GM12878 (cell line): ENCODE measurements around the gene CDKN2B-AS1. TPM values are rescaled to one million over a fixed set of nuclear protein-coding genes. Genes with fewer than 3 reads are reported as not detected.

ENCODE experiments used
- CREM ChIP-seq: IDR thresholded peaks from 2 replicates; pipeline ENCODE4 v1.6.1; 2014; ENCODE audit warnings: antibody characterized with exemption, low read depth
- FOS ChIP-seq: IDR thresholded peaks from 3 replicates; pipeline ENCODE4 v1.6.1; 2011; ENCODE audit warnings: borderline replicate concordance; ENCODE audit not compliant: insufficient read length; ENCODE audit errors: extremely low read depth
- HDAC2 ChIP-seq: fragments of 200-600 bp; sonication (generic); IDR thresholded peaks from 2 replicates; pipeline ENCODE4 v1.6.1; 2017
- KDM1A ChIP-seq: fragments of 200-600 bp; sonication (generic); IDR thresholded peaks from 2 replicates; pipeline ENCODE4 v1.6.1; 2016; ENCODE audit warnings: borderline replicate concordance
- MEF2B ChIP-seq: fragments of 450-650 bp; IDR thresholded peaks from 2 replicates; pipeline ENCODE4 v1.6.1; 2018; ENCODE audit warnings: mild to moderate bottlenecking, moderate library complexity; ENCODE audit not compliant: partially characterized antibody, poor library complexity, severe bottlenecking
- MXI1 ChIP-seq: fragments of 150-350 bp; IDR thresholded peaks from 2 replicates; pipeline ENCODE4 v1.6.1; 2011; ENCODE audit warnings: low read depth, mild to moderate bottlenecking, inconsistent platforms, low read length, improper control_type of control experiment
- POLR2AphosphoS5 ChIP-seq: IDR thresholded peaks from 2 replicates; pipeline ENCODE4 v1.6.1; 2011; ENCODE audit warnings: mild to moderate bottlenecking, low read length, inconsistent platforms
- SMAD5 ChIP-seq: IDR thresholded peaks from 2 replicates; pipeline ENCODE4 v1.6.1; 2016; ENCODE audit warnings: antibody characterized with exemption, low read depth
- SP1 ChIP-seq: IDR thresholded peaks from one replicate; pipeline ENCODE4 v1.6.1; 2011; ENCODE audit warnings: low read depth, low read length
- TCF3 ChIP-seq: IDR thresholded peaks from 2 replicates; pipeline ENCODE4 v1.6.1; 2012; ENCODE audit warnings: low read depth, mild to moderate bottlenecking, low read length, borderline replicate concordance; ENCODE audit not compliant: insufficient read depth
- polyA plus RNA-seq, 11 experiments: library from polyadenylated mRNA; depleted of rRNA in 4 of 11; unstranded in 6 of 11; stranded (reverse) in 5 of 11; fragments of >200 nt; fragmentation: Nextera tagmentation in 4 of 11; fragmentation: Illumina TruSeq in 1 of 11; extraction: Ambion mirVana in 4 of 11; extraction: Trizol in 1 of 11; gene quantifications; 1 replicate in 1 of 11; 2 replicates in 10 of 11; pipeline versions ENCODE4 v1.2.1 to v1.2.3, GENCODE V29; 2011 to 2016; ENCODE audit warnings: inconsistent platforms in 2 of 11, missing spikeins in 2 of 11, low read depth in 1 of 11
- total RNA-seq, 4 experiments: library from RNA; depleted of rRNA in 3 of 4; stranded (reverse); fragments of >200 nt in 3 of 4; fragmentation: Illumina TruSeq in 1 of 4; extraction: Trizol in 1 of 4; gene quantifications; 2 replicates each; pipeline versions ENCODE4 v1.2.1 to v1.2.3, GENCODE V29; 2013 to 2021
- TF ChIP-seq, protein P1 (sequence below): IDR thresholded peaks from 2 replicates; pipeline ENCODE4 v1.6.1; 2012; ENCODE audit warnings: low read depth, low read length, improper control_type of control experiment
- TF ChIP-seq, protein P2 (sequence below): fragments of 450-650 bp; IDR thresholded peaks from 2 replicates; pipeline ENCODE4 v1.6.1; 2018; ENCODE audit warnings: borderline replicate concordance, mild to moderate bottlenecking; ENCODE audit not compliant: partially characterized antibody
- TF ChIP-seq, protein P3 (sequence below): fragments of 450-650 bp; IDR thresholded peaks from 2 replicates; pipeline ENCODE4 v1.6.1; 2017; ENCODE audit warnings: mild to moderate bottlenecking, low read depth, inconsistent platforms; ENCODE audit not compliant: poor library complexity, severe bottlenecking
- TF ChIP-seq, protein P4 (sequence below), 3 experiments: IDR thresholded peaks in 2 of 3; conservative IDR thresholded peaks in 1 of 3; 2 replicates each; pipeline ENCODE4 v1.5.1; 2011; ENCODE audit warnings: low read depth in 3 of 3, low read length in 3 of 3, mild to moderate bottlenecking in 3 of 3, control low read depth in 2 of 3, moderate library complexity in 2 of 3, inconsistent platforms in 1 of 3, mixed read lengths in 1 of 3; ENCODE audit not compliant: control insufficient read depth in 2 of 3, insufficient read depth in 1 of 3; ENCODE audit errors: extremely low read depth in 1 of 3
- TF ChIP-seq, protein P5 (sequence below): IDR thresholded peaks from 2 replicates; pipeline ENCODE4 v1.6.1; 2012; ENCODE audit warnings: improper control_type of control experiment, low read depth, low read length; ENCODE audit not compliant: insufficient replicate concordance

The CDKN2B-AS1 gene
- total and polyA plus RNA-seq, 10 of the 15 experiments (the other 5 are each of a cell fraction or from before 2014, with no cell fraction given): 0.22 to 2.2 (median 1.0) TPM; not detected in 1

DNA sequence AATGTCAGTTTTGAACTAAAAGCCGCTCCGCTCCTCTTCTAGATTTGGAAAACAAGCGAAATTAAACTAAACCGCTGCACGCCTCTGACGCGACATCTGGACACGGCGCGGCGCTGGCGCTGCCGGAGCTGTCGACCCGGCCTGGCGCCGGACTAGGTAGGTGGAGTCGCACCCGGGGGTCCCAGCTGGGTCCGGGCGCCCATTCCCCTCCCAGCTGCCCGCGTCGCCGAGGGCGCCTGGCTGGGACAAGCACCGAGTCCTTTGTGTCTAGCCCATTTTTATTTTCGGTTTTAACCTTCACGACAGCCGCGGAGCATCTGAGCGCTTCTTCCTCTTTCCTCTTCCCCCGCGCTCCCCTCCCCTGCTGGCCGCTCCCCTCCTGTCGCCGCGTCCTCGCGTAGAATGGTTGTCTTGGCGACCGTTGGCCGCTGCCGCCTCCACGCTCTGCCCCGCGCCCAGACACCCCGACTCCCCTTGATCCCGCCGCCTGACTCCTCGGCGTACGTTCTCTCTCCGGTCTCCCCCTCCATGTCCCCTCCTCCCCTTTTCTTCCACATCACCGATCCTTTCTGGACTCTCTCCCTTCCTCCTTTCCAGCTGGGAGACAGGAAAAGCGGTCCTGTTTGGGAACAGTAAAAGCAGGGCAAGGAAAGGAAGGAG, 545 bp downstream of the CDKN2B-AS1 start (continued):
- TF ChIP-seq, protein P1, sequence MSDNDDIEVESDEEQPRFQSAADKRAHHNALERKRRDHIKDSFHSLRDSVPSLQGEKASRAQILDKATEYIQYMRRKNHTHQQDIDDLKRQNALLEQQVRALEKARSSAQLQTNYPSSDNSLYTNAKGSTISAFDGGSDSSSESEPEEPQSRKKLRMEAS: 0 out of 2 replicates have a peak, but pooled peaks have one; percentile 27
- TF ChIP-seq POLR2AphosphoS5 (peak; percentile 58; the same call in 1 of the 2 replicates), MXI1 (peak; percentile 94), KDM1A (no peak), FOS (no peak), HDAC2 (no peak), TCF3 (peak; percentile 62; the same call in 1 of the 2 replicates), MEF2B (peak; percentile 7), CREM (peak; percentile 90), SP1 (no peak), SMAD5 (no peak)
- TF ChIP-seq, protein P2, sequence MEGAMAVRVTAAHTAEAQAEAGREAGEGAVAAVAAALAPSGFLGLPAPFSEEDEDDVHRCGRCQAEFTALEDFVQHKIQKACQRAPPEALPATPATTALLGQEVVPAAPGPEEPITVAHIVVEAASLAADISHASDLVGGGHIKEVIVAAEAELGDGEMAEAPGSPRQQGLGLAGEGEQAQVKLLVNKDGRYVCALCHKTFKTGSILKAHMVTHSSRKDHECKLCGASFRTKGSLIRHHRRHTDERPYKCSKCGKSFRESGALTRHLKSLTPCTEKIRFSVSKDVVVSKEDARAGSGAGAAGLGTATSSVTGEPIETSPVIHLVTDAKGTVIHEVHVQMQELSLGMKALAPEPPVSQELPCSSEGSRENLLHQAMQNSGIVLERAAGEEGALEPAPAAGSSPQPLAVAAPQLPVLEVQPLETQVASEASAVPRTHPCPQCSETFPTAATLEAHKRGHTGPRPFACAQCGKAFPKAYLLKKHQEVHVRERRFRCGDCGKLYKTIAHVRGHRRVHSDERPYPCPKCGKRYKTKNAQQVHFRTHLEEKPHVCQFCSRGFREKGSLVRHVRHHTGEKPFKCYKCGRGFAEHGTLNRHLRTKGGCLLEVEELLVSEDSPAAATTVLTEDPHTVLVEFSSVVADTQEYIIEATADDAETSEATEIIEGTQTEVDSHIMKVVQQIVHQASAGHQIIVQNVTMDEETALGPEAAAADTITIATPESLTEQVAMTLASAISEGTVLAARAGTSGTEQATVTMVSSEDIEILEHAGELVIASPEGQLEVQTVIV: peak; percentile 81
- TF ChIP-seq, protein P3, sequence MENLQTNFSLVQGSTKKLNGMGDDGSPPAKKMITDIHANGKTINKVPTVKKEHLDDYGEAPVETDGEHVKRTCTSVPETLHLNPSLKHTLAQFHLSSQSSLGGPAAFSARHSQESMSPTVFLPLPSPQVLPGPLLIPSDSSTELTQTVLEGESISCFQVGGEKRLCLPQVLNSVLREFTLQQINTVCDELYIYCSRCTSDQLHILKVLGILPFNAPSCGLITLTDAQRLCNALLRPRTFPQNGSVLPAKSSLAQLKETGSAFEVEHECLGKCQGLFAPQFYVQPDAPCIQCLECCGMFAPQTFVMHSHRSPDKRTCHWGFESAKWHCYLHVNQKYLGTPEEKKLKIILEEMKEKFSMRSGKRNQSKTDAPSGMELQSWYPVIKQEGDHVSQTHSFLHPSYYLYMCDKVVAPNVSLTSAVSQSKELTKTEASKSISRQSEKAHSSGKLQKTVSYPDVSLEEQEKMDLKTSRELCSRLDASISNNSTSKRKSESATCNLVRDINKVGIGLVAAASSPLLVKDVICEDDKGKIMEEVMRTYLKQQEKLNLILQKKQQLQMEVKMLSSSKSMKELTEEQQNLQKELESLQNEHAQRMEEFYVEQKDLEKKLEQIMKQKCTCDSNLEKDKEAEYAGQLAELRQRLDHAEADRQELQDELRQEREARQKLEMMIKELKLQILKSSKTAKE: no peak
- TF ChIP-seq, protein P4, sequence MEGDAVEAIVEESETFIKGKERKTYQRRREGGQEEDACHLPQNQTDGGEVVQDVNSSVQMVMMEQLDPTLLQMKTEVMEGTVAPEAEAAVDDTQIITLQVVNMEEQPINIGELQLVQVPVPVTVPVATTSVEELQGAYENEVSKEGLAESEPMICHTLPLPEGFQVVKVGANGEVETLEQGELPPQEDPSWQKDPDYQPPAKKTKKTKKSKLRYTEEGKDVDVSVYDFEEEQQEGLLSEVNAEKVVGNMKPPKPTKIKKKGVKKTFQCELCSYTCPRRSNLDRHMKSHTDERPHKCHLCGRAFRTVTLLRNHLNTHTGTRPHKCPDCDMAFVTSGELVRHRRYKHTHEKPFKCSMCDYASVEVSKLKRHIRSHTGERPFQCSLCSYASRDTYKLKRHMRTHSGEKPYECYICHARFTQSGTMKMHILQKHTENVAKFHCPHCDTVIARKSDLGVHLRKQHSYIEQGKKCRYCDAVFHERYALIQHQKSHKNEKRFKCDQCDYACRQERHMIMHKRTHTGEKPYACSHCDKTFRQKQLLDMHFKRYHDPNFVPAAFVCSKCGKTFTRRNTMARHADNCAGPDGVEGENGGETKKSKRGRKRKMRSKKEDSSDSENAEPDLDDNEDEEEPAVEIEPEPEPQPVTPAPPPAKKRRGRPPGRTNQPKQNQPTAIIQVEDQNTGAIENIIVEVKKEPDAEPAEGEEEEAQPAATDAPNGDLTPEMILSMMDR (IDR thresholded peaks at IDR 0.05 in 2 of 3, conservative IDR thresholded peaks at IDR 0.05 in 1 of 3; ENCODE audit: control insufficient read depth in 2 of 3, extremely low read depth in 1 of 3, insufficient read depth in 1 of 3, low read depth in 3 of 3, low read length in 3 of 3): no peak
- TF ChIP-seq, protein P5, sequence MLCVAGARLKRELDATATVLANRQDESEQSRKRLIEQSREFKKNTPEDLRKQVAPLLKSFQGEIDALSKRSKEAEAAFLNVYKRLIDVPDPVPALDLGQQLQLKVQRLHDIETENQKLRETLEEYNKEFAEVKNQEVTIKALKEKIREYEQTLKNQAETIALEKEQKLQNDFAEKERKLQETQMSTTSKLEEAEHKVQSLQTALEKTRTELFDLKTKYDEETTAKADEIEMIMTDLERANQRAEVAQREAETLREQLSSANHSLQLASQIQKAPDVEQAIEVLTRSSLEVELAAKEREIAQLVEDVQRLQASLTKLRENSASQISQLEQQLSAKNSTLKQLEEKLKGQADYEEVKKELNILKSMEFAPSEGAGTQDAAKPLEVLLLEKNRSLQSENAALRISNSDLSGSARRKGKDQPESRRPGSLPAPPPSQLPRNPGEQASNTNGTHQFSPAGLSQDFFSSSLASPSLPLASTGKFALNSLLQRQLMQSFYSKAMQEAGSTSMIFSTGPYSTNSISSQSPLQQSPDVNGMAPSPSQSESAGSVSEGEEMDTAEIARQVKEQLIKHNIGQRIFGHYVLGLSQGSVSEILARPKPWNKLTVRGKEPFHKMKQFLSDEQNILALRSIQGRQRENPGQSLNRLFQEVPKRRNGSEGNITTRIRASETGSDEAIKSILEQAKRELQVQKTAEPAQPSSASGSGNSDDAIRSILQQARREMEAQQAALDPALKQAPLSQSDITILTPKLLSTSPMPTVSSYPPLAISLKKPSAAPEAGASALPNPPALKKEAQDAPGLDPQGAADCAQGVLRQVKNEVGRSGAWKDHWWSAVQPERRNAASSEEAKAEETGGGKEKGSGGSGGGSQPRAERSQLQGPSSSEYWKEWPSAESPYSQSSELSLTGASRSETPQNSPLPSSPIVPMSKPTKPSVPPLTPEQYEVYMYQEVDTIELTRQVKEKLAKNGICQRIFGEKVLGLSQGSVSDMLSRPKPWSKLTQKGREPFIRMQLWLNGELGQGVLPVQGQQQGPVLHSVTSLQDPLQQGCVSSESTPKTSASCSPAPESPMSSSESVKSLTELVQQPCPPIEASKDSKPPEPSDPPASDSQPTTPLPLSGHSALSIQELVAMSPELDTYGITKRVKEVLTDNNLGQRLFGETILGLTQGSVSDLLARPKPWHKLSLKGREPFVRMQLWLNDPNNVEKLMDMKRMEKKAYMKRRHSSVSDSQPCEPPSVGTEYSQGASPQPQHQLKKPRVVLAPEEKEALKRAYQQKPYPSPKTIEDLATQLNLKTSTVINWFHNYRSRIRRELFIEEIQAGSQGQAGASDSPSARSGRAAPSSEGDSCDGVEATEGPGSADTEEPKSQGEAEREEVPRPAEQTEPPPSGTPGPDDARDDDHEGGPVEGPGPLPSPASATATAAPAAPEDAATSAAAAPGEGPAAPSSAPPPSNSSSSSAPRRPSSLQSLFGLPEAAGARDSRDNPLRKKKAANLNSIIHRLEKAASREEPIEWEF: no peak
